Panc1 (cell line): ENCODE results near the gene OPTC.

Experiments used
- CTCF ChIP-seq: fragments of 450-650 bp; IDR thresholded peaks from 2 replicates; pipeline ENCODE4 v1.5.1; 2017; ENCODE audit warnings: mild to moderate bottlenecking
- POLR2AphosphoS5 ChIP-seq: IDR thresholded peaks from 2 replicates; pipeline ENCODE4 v1.6.1; 2012; ENCODE audit warnings: mild to moderate bottlenecking, low read depth, low read length, moderate library complexity
- SIN3A ChIP-seq: IDR thresholded peaks from 2 replicates; pipeline ENCODE4 v1.6.1; 2012; ENCODE audit warnings: low read depth, mild to moderate bottlenecking, low read length, moderate library complexity, borderline replicate concordance; ENCODE audit not compliant: insufficient read depth
- TCF7L2 ChIP-seq: IDR thresholded peaks from 2 replicates; pipeline ENCODE4 v1.6.1; 2011; ENCODE audit warnings: mild to moderate bottlenecking, low read depth, low read length, inconsistent platforms

DNA sequence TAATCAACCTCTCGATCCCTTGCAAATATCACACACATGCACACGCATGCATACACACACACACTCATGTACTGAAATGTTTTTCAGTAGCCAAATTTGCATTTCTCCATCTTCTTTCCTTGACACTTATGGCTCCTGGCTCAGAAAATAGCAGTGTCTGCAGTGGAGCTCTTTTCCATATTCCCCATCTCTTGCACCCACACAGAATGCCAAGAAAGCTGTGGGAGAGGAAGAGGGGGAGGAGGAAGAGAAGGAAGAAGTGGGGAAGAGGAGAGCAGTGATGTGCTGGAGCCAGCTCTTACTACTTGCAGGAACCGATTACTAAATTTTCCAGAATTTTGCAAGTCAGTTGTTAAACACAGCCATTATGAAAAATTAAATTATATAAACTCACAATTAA is 9.9 kb downstream of the OPTC start:
- TF ChIP-seq CTCF: no peak
- no peak for TF ChIP-seq POLR2AphosphoS5
- no peak for TF ChIP-seq SIN3A
- no peak for TF ChIP-seq TCF7L2
